HG03039 (cell line): ENCODE results near the gene ICOSLG.
"Not testable (repeated sequence)": the region's sequence is repeated elsewhere in the genome, so short reads cannot be mapped to it uniquely, and the experiment has no call there.

Experiments used
- ATAC-seq: cut with Tn5 transposase; IDR thresholded peaks from one replicate; pipeline ENCODE4 v1.9.1; 2021; ENCODE audit warnings: mild to moderate bottlenecking, moderate library complexity; ENCODE audit not compliant: unreplicated experiment

Gene ICOSLG

DNA sequence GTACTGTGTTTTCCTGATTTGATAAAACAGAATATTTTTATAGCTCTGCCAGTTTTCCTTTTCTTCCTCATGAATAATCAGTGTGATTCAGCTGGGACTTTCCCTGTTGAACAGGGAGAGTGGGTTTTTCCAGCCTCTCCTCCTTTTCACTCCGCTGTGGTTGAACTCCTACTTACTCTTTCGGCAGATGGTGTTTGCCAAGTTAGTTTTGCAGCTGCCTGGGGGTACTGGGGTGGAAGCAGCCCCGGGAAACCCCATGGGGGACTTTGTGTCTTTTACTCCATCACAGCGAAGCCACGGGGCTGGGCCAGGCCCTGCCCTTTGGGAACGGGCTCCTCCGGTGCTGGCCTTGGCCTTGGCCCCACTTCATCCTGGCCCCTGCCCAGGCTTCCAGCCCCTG lies 55.9 kb downstream of the ICOSLG start:
- not testable (repeated sequence) for ATAC-seq

GRCh38 chr21:44182202-44182601 lies 58.5 kb downstream of the ICOSLG start:
- not testable (repeated sequence) for ATAC-seq

GRCh38 chr21:44181506-44181905 lies 59.2 kb downstream of the ICOSLG start:
- ATAC-seq, result not testable (repeated sequence)

DNA sequence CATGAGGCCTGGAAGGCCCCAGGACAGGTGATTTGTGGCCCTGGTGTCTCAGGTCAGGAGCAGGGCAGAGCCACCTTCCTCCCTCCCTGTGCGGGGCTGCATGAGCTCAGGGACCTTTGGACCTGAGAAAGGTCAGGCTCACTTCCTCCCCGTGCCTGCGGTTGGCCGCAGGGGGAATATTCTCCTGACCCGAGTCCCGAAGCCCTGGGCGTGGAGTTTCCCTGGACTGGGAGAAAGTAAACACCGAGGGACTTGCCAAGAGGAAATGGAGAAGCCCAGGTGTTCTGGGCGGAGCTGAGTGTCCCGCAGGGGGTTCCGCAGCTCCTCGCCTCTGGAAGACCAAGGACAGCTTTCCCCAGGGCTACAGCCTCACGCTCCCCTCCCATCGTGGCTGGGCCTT lies 64.6 kb downstream of the ICOSLG start:
- not testable (repeated sequence) for ATAC-seq

DNA sequence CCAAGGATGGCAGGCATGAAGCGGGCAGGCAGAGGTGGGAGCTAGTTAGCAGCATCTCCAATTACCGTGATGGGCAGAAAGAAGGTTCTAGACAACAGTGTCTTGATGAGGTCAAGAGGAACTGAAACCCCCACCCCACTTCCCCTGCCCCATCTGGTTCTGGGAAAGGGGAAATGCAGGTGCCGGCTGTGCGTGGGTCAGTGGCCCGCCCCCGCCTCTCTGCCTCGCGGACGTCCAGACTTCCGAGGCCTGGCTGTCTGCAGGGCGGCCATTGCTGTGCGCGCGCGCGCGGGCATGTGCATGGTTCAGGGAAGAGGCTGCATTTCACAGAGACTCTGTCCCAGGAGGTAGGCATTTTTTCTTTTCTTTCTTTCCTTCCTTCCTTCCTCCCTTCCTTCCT lies 65.6 kb downstream of the ICOSLG start:
- ATAC-seq, result not testable (repeated sequence)
